Omental fat pad (tissue), 4 donors: Measurements from ENCODE around the gene BIN1. TPM values are rescaled to one million over a fixed set of nuclear protein-coding genes. Genes with fewer than 3 reads are reported as not detected.
"Not testable (repeated sequence)": the region's sequence is repeated elsewhere in the genome, so short reads cannot be mapped to it uniquely, and the experiment has no call there.

Experiments used
- ATAC-seq: fragments of 150-250 bp; one replicate; pipeline ENCODE4 v1.9.1; 2016; ENCODE audit warnings: mild to moderate bottlenecking, moderate library complexity; ENCODE audit not compliant: low FRiP score
- DNase-seq: peaks from one replicate; pipeline ENCODE4 v3.0.0-alpha.2; 2019; ENCODE audit warnings: low spot score
- total RNA-seq, 4 donors: library from RNA; depleted of rRNA; stranded (reverse); fragments of >200 nt; gene quantifications; one replicate each; pipeline ENCODE4 v1.1.0, GENCODE V29; 2016
- TF ChIP-seq, protein P1 (sequence below), 3 donors: fragments of 450-650 bp; IDR thresholded peaks; one replicate each; pipeline ENCODE4 v1.5.1; 2016 to 2017; ENCODE audit warnings: antibody characterized with exemption in 3 of 3, mild to moderate bottlenecking in 3 of 3, moderate library complexity in 2 of 3

BIN1 gene
- total RNA-seq, 4 donors from 2014 or later = 64.2 to 78.5 (median 73.2) TPM

- ATAC-seq (no peak), DNase-seq (no peak)
- TF ChIP-seq, protein P1, sequence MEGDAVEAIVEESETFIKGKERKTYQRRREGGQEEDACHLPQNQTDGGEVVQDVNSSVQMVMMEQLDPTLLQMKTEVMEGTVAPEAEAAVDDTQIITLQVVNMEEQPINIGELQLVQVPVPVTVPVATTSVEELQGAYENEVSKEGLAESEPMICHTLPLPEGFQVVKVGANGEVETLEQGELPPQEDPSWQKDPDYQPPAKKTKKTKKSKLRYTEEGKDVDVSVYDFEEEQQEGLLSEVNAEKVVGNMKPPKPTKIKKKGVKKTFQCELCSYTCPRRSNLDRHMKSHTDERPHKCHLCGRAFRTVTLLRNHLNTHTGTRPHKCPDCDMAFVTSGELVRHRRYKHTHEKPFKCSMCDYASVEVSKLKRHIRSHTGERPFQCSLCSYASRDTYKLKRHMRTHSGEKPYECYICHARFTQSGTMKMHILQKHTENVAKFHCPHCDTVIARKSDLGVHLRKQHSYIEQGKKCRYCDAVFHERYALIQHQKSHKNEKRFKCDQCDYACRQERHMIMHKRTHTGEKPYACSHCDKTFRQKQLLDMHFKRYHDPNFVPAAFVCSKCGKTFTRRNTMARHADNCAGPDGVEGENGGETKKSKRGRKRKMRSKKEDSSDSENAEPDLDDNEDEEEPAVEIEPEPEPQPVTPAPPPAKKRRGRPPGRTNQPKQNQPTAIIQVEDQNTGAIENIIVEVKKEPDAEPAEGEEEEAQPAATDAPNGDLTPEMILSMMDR (IDR thresholded peaks at IDR 0.05) = no peak
Observed at GRCh38 chr2:127039387-127040031, 67.4 kb downstream of the BIN1 start.

GRCh38 chr2:127037476-127037875, 69.5 kb downstream of the BIN1 start:
- DNase-seq (no peak), ATAC-seq (no peak)
- TF ChIP-seq, protein P1 (IDR thresholded peaks at IDR 0.05) = no peak

- no peak for DNase-seq
- no peak for ATAC-seq
- TF ChIP-seq, protein P1 (IDR thresholded peaks at IDR 0.05) = no peak
Observed at GRCh38 chr2:127034883-127035611, 71.9 kb downstream of the BIN1 start.

DNA sequence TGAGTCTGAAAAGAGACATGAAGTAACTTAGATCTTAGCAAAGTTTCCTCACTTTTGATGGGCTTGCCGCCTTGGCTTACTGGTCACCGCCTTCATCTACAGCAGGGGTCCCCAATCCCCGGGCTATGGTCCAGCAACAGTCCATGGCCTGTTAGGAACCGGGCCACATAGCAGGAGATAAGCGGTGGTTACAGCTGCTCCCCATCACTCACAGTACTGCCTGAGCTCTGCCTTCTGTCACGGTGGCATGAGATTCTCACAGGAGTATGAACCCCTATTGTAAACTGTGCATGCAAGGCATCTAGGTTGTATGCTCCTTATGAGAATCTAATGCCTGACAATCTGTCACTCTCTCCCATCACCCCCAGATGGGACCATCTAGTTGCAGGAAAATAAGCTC, 72.9 kb downstream of the BIN1 start:
- TF ChIP-seq, protein P1 (IDR thresholded peaks at IDR 0.05) = no peak
- DNase-seq (no peak), ATAC-seq (no peak)

DNA sequence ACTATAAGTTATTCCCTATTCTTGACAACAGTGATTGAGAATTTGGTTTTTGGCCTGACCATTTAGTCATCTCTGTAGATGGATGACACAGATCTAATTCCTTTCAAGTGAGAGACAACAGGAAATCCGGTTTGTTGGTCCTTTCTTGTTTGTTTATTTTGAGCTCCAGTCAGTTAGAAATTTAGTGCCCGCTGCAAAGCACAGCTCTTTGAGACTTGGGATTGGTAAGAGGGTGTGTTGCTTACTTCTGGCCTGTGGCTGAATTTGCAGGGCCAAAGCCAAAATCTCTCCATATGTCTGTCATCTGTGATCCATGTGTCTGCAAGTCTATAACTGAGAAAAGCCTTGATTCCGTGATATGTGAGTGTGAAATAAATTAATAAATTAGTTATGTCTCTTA, 74.3 kb downstream of the BIN1 start:
- TF ChIP-seq, protein P1 (IDR thresholded peaks at IDR 0.05) = no peak
- ATAC-seq = no peak
- no peak for DNase-seq

- DNase-seq (no peak), ATAC-seq (no peak)
- TF ChIP-seq, protein P1 (IDR thresholded peaks at IDR 0.05) = no peak
Observed at GRCh38 chr2:127029350-127030051, 77.5 kb downstream of the BIN1 start.

GRCh38 chr2:127028745-127029144, 78.2 kb downstream of the BIN1 start:
- not testable (repeated sequence) for ATAC-seq, DNase-seq
